Activated T-helper 17 cell treated with anti-CD3 and anti-CD28 coated beads, Interleukin-2, amount 50 U/mL, for 72 hours (primary cell): ENCODE results near the gene EIF4E3. TPM values are rescaled to one million over a fixed set of nuclear protein-coding genes. Genes with fewer than 3 reads are reported as not detected.

ENCODE experiments used
- ATAC-seq: fragments of 150-1000 bp; cut with Tn5 transposase; replicated peaks from 2 replicates; pipeline ENCODE4 v1.10.0; 2021; ENCODE audit warnings: mild to moderate bottlenecking, moderate library complexity
- H3K27ac Mint-ChIP-seq: one replicate; pipeline ENCODE4 v1.8.0; 2022; ENCODE audit warnings: mixed read lengths
- H3K27me3 Mint-ChIP-seq: one replicate; pipeline ENCODE4 v1.8.0; 2022; ENCODE audit warnings: mixed read lengths
- H3K36me3 Mint-ChIP-seq: one replicate; pipeline ENCODE4 v1.8.0; 2022; ENCODE audit warnings: low read depth, mild to moderate bottlenecking, mixed read lengths
- H3K4me1 Mint-ChIP-seq: one replicate; pipeline ENCODE4 v1.8.0; 2022; ENCODE audit warnings: mixed read lengths
- H3K4me3 Mint-ChIP-seq: one replicate; pipeline ENCODE4 v1.8.0; 2022; ENCODE audit warnings: mild to moderate bottlenecking, mixed read lengths
- H3K9me3 Mint-ChIP-seq: one replicate; pipeline ENCODE4 v1.8.0; 2022; ENCODE audit warnings: mixed read lengths
- total RNA-seq, 2 donors: library from RNA; stranded (reverse); gene quantifications; one replicate each; pipeline ENCODE4 v1.2.3, GENCODE V29; 2022

The EIF4E3 gene
- total RNA-seq, 2 donors from 2014 or later: 25.3 to 27.4 TPM

- H3K4me3 Mint-ChIP-seq: no peak overlapping the region
- H3K36me3 Mint-ChIP-seq: peaks cover 4% of the 10 kb centered on the region
- no peaks in the 10 kb centered on the region for H3K27me3 Mint-ChIP-seq
- peaks cover 5% of the 10 kb centered on the region for H3K4me1 Mint-ChIP-seq
- H3K9me3 Mint-ChIP-seq: no peaks in the 10 kb centered on the region
- no peak for ATAC-seq
- H3K27ac Mint-ChIP-seq: no peak overlapping the region
Measured at GRCh38 chr3:71657831-71658530, 67.2 kb downstream of the EIF4E3 start.

GRCh38 chr3:71655061-71655460, 70.1 kb downstream of the EIF4E3 start:
- no peak for ATAC-seq
- no peaks in the 10 kb centered on the region for H3K27me3 Mint-ChIP-seq
- peaks cover 3% of the 10 kb centered on the region for H3K36me3 Mint-ChIP-seq
- H3K4me3 Mint-ChIP-seq: no peak overlapping the region
- H3K27ac Mint-ChIP-seq: no peak overlapping the region
- peaks cover 10% of the 10 kb centered on the region for H3K4me1 Mint-ChIP-seq
- no peaks in the 10 kb centered on the region for H3K9me3 Mint-ChIP-seq

- Mint-ChIP-seq H3K4me3 (no peak overlapping the region), H3K4me1 (peaks cover 5% of the 10 kb centered on the region), H3K36me3 (no peaks in the 10 kb centered on the region), H3K27ac (no peak overlapping the region), H3K27me3 (no peaks in the 10 kb centered on the region), H3K9me3 (no peaks in the 10 kb centered on the region)
- ATAC-seq: no peak
Measured at GRCh38 chr3:71653414-71653807, 71.8 kb downstream of the EIF4E3 start.

DNA sequence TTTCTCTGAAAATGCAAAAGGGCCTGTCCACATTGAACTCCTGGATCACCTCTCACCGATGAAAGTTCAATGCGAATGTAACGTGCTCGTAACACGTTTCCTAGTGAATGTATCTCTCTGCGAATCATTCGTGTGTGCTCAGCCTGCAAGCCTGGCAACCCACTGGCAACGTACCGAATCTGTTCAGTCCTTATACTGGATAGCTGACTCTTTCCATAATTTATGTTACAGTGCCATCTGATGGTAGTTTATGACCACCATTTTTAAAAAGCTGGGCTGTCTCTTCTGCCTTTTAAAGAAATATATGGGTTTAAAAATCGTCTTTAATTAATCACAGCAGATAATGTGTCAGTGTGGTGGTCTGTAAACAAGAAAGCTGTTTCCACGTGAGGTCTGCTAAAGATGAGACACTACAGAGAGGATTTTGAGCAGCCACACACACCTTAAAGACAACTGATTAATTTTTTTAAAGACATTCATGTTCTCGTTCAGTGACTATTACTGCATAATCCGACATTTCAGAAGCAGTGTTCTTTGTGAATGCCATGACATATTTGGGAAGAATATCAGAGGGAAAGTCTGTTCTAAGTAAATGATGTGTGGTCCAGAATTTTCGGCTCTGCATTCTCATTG, 72.3 kb downstream of the EIF4E3 start:
- Mint-ChIP-seq H3K4me1 (peaks cover 5% of the 10 kb centered on the region), H3K27me3 (no peaks in the 10 kb centered on the region), H3K9me3 (no peaks in the 10 kb centered on the region), H3K4me3 (peak overlapping the region; percentile 18), H3K36me3 (no peaks in the 10 kb centered on the region), H3K27ac (no peak overlapping the region)
- ATAC-seq: peak; percentile 81

DNA sequence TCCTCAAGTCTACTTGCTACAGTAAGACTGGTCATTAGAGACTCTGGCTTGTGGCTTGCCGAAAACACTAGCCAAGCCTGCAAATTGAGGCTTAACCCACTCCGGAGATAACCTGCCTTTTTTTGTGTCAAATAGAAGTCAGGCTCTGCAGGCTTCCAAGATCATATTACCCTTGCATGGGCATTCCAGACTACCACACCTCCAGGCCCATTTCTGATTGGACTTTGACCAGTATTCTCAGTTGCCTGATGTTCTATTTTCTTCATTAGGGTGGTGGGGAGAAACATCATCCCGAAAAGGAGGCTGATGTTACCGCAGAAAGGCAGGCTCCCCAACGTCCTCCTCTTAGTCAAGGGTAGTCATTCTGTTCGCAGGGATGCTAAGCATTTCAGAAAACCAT, 73.6 kb downstream of the EIF4E3 start:
- no peak overlapping the region for H3K27ac Mint-ChIP-seq
- no peaks in the 10 kb centered on the region for H3K27me3 Mint-ChIP-seq
- H3K4me1 Mint-ChIP-seq: peaks cover 5% of the 10 kb centered on the region
- no peak overlapping the region for H3K4me3 Mint-ChIP-seq
- no peaks in the 10 kb centered on the region for H3K36me3 Mint-ChIP-seq
- H3K9me3 Mint-ChIP-seq: no peaks in the 10 kb centered on the region
- ATAC-seq: no peak

DNA sequence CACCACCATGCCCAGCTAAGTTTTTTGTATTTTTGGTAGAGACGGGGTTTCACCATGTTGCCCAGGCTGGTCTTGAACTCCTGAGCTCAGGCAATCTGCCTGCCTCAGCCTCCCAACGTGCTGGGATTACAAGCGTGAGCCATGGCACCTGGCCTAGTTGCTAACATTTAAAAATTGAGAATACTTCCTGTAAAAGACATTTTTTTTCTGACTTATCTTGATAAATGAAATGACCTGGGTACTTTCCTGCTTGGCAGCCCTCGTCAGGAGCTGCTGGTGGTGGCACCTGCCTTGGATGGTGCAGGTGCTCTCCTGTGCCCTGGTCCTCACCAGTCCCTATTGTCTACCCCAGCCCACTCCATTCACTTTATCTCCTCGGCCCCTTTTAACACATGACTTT, 74.8 kb downstream of the EIF4E3 start:
- peaks cover 5% of the 10 kb centered on the region for H3K4me1 Mint-ChIP-seq
- H3K4me3 Mint-ChIP-seq: no peak overlapping the region
- H3K27ac Mint-ChIP-seq: no peak overlapping the region
- ATAC-seq: no peak
- H3K36me3 Mint-ChIP-seq: no peaks in the 10 kb centered on the region
- H3K9me3 Mint-ChIP-seq: no peaks in the 10 kb centered on the region
- no peaks in the 10 kb centered on the region for H3K27me3 Mint-ChIP-seq

GRCh38 chr3:71649757-71650156, 75.4 kb downstream of the EIF4E3 start:
- Mint-ChIP-seq H3K36me3 (no peaks in the 10 kb centered on the region), H3K27ac (no peak overlapping the region), H3K4me1 (peaks cover 5% of the 10 kb centered on the region), H3K27me3 (no peaks in the 10 kb centered on the region), H3K9me3 (no peaks in the 10 kb centered on the region), H3K4me3 (no peak overlapping the region)
- ATAC-seq: no peak

DNA sequence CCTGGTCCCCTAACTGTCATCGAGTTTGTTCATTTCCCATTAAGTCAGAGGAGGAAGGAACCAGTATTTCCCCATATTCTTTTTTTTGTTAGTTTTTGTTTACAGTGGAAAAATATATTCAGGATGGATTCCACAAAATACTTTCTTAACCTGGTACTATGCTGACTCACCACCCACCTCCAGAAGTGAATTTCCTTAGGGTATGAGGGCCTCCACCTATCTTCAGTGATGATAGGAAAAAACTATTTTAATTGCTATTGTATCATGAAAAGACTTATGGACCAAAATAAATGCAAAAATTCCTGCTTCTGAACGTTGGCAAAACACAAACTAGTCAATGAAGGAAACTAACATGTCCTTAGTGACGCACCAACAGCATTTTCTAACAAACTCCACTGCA, 77.5 kb downstream of the EIF4E3 start:
- H3K36me3 Mint-ChIP-seq: no peaks in the 10 kb centered on the region
- H3K9me3 Mint-ChIP-seq: no peaks in the 10 kb centered on the region
- ATAC-seq: no peak
- peaks cover 3% of the 10 kb centered on the region for H3K4me1 Mint-ChIP-seq
- no peak overlapping the region for H3K27ac Mint-ChIP-seq
- H3K4me3 Mint-ChIP-seq: no peak overlapping the region
- H3K27me3 Mint-ChIP-seq: no peaks in the 10 kb centered on the region

- H3K4me3 Mint-ChIP-seq: no peak overlapping the region
- no peaks in the 10 kb centered on the region for H3K27me3 Mint-ChIP-seq
- H3K36me3 Mint-ChIP-seq: no peaks in the 10 kb centered on the region
- H3K4me1 Mint-ChIP-seq: peaks cover 1% of the 10 kb centered on the region
- no peaks in the 10 kb centered on the region for H3K9me3 Mint-ChIP-seq
- no peak for ATAC-seq
- H3K27ac Mint-ChIP-seq: no peak overlapping the region
Measured at GRCh38 chr3:71646971-71647370, 78.2 kb downstream of the EIF4E3 start.

- Mint-ChIP-seq H3K4me1 (peaks cover 4% of the 10 kb centered on the region), H3K36me3 (no peaks in the 10 kb centered on the region), H3K27me3 (no peaks in the 10 kb centered on the region), H3K4me3 (no peak overlapping the region), H3K9me3 (no peaks in the 10 kb centered on the region), H3K27ac (no peak overlapping the region)
- ATAC-seq: no peak
Measured at GRCh38 chr3:71645140-71645539, 80.1 kb downstream of the EIF4E3 start.

DNA sequence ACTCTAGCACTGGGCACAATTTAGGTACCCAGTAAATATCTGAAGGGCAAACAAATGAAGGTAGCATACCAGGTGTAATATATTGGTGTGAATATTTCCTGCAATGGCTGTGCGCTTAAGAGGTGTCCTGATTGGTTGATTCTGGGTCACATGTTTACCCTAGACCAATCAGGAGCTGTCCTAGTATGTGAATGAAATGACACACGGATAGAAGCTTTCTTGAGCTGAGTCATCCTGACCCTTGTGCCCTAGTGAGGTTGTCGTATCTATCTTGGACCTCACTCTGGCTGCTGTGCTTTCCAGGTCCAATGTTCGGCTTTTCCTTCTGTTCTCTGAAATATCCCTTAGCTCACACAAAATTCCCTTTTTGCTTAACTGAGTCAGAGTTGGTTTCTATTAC, 83.5 kb downstream of the EIF4E3 start:
- no peaks in the 10 kb centered on the region for H3K27me3 Mint-ChIP-seq
- H3K9me3 Mint-ChIP-seq: no peaks in the 10 kb centered on the region
- H3K27ac Mint-ChIP-seq: no peak overlapping the region
- peaks cover 4% of the 10 kb centered on the region for H3K4me1 Mint-ChIP-seq
- peak; percentile 92 for ATAC-seq
- no peaks in the 10 kb centered on the region for H3K36me3 Mint-ChIP-seq
- no peak overlapping the region for H3K4me3 Mint-ChIP-seq

- Mint-ChIP-seq H3K4me3 (no peak overlapping the region), H3K36me3 (no peaks in the 10 kb centered on the region), H3K27ac (no peak overlapping the region), H3K9me3 (no peaks in the 10 kb centered on the region), H3K27me3 (no peaks in the 10 kb centered on the region), H3K4me1 (peaks cover 4% of the 10 kb centered on the region)
- ATAC-seq: no peak
Measured at GRCh38 chr3:71640331-71640983, 84.7 kb downstream of the EIF4E3 start.

DNA sequence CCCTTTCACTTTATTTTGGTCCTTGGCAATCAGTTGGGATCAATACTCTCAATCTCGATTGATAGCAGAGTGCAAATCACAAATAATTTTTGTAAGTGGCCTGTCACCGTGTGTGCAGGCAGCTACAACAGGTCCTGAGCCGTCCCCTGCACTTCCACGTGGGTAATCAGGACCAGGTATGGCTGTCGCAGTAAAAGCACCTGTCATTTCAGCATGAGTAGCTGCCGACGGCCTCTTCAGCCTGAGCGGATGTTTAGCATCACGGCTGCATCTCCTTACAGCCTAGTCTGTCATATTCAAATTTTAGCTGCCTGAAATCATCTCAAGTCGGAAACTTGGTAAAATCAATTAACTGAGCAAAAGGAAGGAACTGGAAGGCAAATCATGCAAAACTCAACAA, 88.7 kb downstream of the EIF4E3 start:
- H3K27ac Mint-ChIP-seq: no peak overlapping the region
- no peaks in the 10 kb centered on the region for H3K4me1 Mint-ChIP-seq
- no peaks in the 10 kb centered on the region for H3K9me3 Mint-ChIP-seq
- no peak overlapping the region for H3K4me3 Mint-ChIP-seq
- H3K27me3 Mint-ChIP-seq: no peaks in the 10 kb centered on the region
- ATAC-seq: no peak
- H3K36me3 Mint-ChIP-seq: no peaks in the 10 kb centered on the region

DNA sequence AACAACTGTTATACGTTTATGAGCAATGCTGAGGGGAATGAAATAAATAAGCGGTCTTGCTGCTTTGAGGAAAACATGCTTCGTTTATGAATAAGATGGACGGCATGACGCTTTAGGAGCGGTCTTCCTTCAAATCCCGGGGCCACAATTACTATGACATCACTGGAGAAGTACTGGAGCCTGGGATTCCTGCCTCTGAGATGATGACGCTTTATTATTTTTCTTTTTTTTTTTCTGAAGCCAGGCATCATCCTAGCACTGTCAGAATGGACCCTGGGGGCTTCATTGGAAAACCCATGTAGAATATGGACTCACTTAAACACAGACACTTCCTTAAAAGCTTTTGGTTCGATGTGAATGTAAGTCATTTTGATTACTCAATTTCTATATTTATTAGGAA, 89.2 kb downstream of the EIF4E3 start:
- no peak overlapping the region for H3K4me3 Mint-ChIP-seq
- no peak overlapping the region for H3K27ac Mint-ChIP-seq
- H3K4me1 Mint-ChIP-seq: no peaks in the 10 kb centered on the region
- H3K9me3 Mint-ChIP-seq: no peaks in the 10 kb centered on the region
- ATAC-seq: no peak
- H3K36me3 Mint-ChIP-seq: no peaks in the 10 kb centered on the region
- H3K27me3 Mint-ChIP-seq: no peaks in the 10 kb centered on the region

DNA sequence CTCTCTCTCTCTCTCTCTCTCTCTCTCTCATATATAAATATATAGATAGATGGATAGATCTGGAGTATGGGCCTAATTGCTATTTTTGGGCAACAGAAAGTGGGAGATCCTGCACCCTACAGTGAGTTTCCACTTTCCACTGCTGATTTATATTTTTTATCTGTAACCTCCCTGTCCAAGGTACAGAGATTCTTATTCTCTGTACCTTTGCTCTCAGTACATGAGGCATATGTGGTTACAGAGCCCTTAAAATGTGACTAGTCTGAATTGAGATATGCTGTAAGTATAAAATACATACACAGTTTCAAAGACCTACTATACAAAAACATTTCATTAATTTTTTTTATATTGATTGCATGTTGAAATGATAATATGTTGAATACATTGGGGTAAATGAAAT, 90.5 kb downstream of the EIF4E3 start:
- no peak for ATAC-seq

More for the DNA sequence above, 90.5 kb downstream of the EIF4E3 start:
- H3K27ac Mint-ChIP-seq: no peak overlapping the region
- peaks cover 3% of the 10 kb centered on the region for H3K4me1 Mint-ChIP-seq
- no peaks in the 10 kb centered on the region for H3K27me3 Mint-ChIP-seq
- no peak overlapping the region for H3K4me3 Mint-ChIP-seq
- no peaks in the 10 kb centered on the region for H3K9me3 Mint-ChIP-seq
- H3K36me3 Mint-ChIP-seq: no peaks in the 10 kb centered on the region
